GM18499 (cell line): Measurements from ENCODE around the gene TMEM127.
"Not testable (repeated sequence)": the region's sequence is repeated elsewhere in the genome, so short reads cannot be mapped to it uniquely, and the experiment has no call there.

Experiments used
- ATAC-seq: cut with Tn5 transposase; IDR thresholded peaks from one replicate; pipeline ENCODE4 v1.9.1; 2021; ENCODE audit warnings: moderate number of reproducible peaks; ENCODE audit not compliant: insufficient read depth, unreplicated experiment

Gene TMEM127

DNA sequence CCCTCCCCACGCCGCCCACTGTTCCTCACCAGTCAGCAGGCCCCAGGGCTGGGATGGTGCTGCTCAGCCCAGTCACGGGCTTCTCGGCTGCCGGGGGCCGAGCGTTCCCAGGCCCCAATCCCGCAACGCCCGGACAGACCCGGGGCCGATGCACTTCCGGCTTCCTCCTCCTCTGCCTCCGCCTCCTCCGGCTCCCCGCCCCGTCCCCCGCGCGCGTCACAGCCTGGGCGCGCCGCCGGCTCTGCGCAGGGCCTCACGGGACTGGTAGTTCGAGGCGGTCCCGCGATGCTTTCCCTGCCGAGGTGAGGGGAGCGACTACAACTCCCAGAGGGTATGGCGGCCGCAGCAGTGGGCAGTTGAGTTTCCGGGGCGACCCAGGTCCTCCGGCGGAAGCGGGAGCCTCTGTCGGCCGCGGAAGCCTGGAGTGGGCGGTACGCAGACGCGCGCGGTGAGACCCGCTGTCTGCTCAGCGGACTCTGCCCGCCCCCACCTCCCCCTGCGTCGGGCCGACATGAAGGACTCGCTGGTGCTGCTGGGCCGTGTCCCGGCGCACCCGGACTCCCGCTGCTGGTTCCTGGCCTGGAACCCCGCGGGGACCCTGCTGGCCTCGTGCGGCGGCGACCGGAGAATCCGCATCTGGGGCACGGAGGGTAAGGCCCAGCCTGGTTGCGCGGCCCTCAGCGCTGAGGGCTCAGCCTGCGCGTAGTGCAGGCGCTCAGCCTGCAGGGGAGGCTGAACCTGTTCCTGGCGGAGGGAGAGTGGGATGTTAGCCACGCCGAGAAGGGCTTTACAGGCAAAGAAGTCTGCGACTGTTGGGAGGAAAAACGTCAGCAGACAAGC lies at the start of gene TMEM127, which contains the start of gene CIAO1:
Gene TMEM127, minus strand, starts transcription at position 158 of the 840 bp plus-strand sequence. CDS start 616 bp downstream, outside the sequence.
Gene CIAO1, plus strand, starts transcription at position 386 of the 840 bp plus-strand sequence. Its CDS starts 126 bp downstream, at position 512.
- peak; percentile 79 for ATAC-seq

- no peak for ATAC-seq
Measured at GRCh38 chr2:96315005-96315399, 49.2 kb upstream of the TMEM127 start.

GRCh38 chr2:96308248-96308647 lies 42.5 kb upstream of the TMEM127 start:
- ATAC-seq = no peak

- ATAC-seq = no peak
Measured at GRCh38 chr2:96306370-96306769, 40.6 kb upstream of the TMEM127 start.

GRCh38 chr2:96305979-96306308 lies 40.1 kb upstream of the TMEM127 start:
- ATAC-seq = no peak

DNA sequence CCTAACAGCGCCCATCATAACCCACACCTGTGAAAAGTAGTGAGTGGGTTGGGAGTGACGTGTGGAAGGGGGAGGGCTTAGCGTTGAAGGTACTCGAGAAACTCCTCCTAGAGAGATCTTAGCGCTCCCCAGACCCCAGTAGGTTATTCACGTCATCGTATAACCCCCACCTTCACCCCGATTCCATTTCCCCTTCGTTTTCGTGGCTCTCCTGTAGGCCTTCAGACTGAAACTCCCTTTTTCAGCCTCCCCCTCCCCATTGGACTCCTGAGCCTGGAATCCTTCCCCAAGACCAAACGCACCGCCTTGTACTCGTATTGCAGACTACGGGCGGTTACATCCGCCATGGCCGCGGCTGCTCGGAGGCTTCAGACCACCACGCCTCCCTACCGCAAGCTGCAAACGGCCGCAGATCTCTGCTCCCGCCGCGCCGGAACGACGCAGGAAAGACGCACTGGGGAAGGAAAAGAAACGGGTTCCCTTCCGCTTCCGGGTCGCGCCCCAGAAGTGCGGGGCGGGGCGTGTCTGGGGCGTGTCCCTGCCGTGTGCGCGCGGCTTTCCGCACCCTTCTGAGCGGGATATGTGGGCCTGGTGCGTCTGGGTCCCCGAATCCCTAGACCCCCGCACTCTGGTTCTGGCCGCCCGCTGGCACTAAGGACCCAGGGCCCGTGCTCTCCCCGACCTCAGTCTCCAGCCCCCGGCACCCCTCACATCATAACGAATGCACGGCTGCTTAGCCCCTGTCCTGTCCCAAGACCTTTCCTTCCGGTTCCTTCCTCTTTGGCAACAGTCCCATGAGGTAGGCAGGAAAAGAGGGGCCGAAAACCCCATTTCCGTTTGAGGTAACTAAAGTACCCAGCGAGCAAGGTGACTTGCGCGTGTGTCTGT lies 39.5 kb upstream of the TMEM127 start, which contains the start of gene SNRNP200:
Gene SNRNP200, minus strand, starts transcription at position 456 of the 888 bp plus-strand sequence. Its CDS starts 109 bp downstream, at position 347.
- ATAC-seq = peak; percentile 45

GRCh38 chr2:96304606-96305005 lies 38.8 kb upstream of the TMEM127 start:
- ATAC-seq = no peak

DNA sequence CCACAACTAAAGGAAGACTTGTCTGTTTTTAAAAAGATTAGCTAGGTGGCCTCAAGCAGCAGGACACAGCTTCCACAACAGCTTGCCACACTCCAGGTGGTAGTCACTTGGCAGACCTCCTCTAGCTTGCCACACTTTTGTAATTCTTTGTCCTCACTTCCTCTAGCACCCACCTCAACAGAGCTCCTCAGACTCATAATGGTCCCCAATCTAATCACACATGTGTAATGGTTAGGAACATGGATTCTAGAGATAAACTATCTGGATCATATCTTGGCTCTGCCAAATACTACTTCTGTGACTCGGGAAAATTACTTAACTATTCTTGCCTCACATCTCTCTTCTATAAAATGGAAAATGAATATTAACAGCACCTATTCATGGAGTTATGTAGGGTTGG lies 36.1 kb upstream of the TMEM127 start:
- no peak for ATAC-seq

GRCh38 chr2:96296925-96297324 lies 31.1 kb upstream of the TMEM127 start:
- no peak for ATAC-seq

DNA sequence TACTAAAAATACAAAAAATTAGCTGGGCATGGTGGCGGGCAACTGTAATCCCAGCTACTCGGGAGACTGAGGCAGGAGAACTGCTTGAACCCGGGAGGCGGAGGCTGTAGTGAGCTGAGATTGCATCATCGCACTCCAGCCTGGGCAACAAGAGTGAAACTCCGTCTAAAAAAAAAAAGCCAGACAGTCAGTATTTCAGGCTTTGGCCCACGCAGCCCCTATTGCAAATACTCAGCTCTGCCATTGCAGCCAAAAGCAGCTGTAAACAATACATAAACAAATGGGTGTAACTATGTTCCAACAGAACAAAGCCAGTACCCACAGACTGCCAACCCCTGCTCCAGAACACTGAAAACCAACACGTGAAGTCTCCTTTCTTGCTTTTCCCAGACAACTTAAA lies 28.5 kb upstream of the TMEM127 start:
- ATAC-seq = not testable (repeated sequence)

DNA sequence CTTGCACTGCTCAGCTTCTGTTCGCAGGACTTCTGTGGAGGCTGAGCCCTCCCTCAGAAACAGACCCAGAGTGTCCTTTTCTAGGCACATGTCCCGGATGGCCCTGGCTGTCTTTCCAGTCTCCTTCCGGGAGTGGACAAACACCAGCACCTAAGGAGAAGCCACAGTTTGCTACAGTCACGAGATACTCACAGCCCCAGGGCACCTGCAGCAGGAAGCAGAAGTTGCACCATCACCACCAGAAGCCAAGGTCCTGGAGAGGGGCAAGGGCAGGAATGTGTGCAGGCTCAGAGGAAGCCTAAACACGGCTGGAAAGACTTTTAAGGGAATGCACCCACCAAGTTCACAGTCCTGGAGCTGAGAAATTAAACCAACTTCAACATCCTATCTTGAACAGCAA lies 26.0 kb upstream of the TMEM127 start:
- no peak for ATAC-seq

DNA sequence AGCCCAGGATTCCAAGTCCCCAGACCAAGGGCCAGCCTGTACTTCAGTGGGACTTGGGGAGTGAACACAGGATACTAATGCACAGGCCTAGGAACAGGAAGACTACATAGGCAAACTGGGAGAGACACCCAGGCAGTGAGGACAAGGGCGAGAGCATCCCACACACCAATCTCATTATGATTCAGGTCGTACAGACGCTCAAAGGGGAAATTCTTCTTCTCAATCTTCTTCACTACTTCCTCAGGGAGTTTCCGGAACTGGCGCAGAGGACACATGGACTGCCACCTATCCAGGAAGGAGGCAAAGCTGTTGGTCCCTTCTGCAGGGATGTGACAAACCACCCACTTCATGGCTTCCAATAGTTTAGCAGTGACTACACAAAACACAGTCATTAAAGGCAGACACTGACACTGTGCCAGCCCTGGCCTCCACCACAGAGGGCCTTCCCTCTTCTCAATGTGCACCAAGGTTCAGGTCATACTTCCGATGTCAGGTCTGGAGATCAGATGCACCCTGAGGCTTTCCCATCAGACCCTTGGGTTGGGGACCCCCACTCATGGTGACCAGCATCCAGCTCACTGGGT lies 21.6 kb upstream of the TMEM127 start:
- ATAC-seq = no peak

GRCh38 chr2:96276787-96277499 lies 11.1 kb upstream of the TMEM127 start:
- ATAC-seq = no peak

DNA sequence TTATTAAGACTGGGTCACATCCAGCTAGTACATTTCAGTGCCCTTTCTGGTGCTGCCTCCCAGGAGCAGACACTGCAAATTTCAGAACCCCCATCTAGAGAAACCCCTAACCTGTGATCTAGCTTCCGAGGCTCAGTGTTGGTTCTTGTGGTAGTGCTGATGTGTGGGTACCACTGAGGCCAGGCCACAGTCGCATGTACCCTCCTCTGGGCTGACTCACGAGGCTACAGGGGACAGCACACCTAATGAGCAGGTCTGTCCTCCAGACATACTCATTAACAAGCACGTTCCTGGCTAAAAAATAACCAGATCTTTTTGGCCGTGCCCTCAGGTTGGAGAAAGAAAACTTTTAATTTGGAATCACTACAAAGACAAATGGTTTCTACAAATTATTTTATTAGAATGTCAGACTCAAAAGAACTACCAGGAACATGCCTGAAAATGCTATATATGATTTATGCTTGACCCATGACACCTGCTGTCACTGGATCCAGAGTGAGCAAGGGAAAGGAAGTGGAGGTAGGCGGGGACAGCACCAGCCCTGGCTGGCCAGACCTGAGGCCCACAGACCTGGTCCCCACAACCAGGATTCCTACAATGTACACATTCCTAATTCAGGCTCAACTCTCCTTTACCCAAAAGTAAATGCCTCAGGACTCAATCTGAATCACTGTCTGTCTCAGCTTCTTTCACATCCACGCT lies 8.7 kb upstream of the TMEM127 start:
- ATAC-seq = no peak

GRCh38 chr2:96273763-96274162 lies 8.0 kb upstream of the TMEM127 start:
- ATAC-seq = no peak

- no peak for ATAC-seq
Measured at GRCh38 chr2:96271995-96272394, 6.2 kb upstream of the TMEM127 start.

- no peak for ATAC-seq
Measured at GRCh38 chr2:96267159-96267971, 1.6 kb upstream of the TMEM127 start.

DNA sequence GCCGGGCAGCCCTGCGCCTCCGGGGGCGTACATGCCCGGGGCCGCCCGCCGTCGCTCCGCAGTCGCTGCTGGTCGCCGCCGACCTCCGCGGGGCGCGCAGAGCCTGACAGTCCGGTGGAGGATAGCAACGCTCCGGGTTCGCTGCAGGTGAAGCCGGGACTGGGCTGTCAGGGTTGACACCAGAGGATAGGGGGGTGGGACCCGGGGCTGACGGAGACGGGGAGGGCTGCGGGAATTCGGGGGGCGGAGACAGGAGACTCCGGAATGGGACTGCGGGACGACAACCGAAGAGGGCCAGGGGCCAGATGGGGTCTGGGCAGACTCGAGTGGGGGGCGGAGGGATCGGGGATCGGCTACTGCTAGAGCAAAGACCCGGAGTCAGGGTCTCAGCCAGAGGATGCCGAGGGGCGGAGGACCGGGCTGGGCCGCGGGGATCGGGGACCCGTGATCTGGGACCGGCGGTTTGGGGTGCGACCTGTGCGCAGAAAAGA lies 403 bp downstream of the TMEM127 start:
- no peak for ATAC-seq
